T-cell (primary cell): ENCODE data around the gene ERMAP. TPM values are rescaled to one million over a fixed set of nuclear protein-coding genes. Genes with fewer than 3 reads are reported as not detected.

Source experiments
- ATAC-seq, 4 experiments: fragments of 200-7000 bp in 3 of 4; fragments of 150-1000 bp in 1 of 4; cut with Tn5 transposase; replicated peaks in 1 of 4; 1 replicate in 3 of 4; 2 replicates in 1 of 4; pipeline ENCODE4 v1.10.0; 2021; ENCODE audit warnings: moderate library complexity in 3 of 4, mild to moderate bottlenecking in 2 of 4, moderate number of reproducible peaks in 1 of 4
- CTCF ChIA-PET, 2 donors: fragments of 300-600 bp; sonication (Branson Sonifier 250); formaldehyde crosslinking; loops; one replicate each; lab custom pipeline; 2022; ENCODE audit warnings: antibody characterized with exemption in 2 of 2; lab: Charles Lee
- POLR2A ChIA-PET, 2 donors: fragments of 300-600 bp; sonication (Branson Sonifier 250); formaldehyde crosslinking; loops; one replicate each; lab custom pipeline; 2022; ENCODE audit warnings: antibody characterized with exemption in 2 of 2; lab: Charles Lee
- DNase-seq, 35 experiments: peaks; one replicate each; pipeline versions ENCODE4 v3.0.0 to v3.0.0-alpha.2; 2013 to 2023
- H3K27ac ChIP-seq: one replicate; pipeline ENCODE4 v1.5.1; 2013; ENCODE audit warnings: low read length
- H3K27me3 ChIP-seq, 2 experiments: replicated peaks in 1 of 2; 1 replicate in 1 of 2; 2 replicates in 1 of 2; pipeline versions ENCODE4 v1.6.1 to v1.7.0; 2013; ENCODE audit warnings: low read length in 1 of 2, mixed read lengths in 1 of 2; ENCODE audit not compliant: control insufficient read depth in 2 of 2, insufficient read depth in 2 of 2; ENCODE audit errors: extremely low read depth in 1 of 2
- H3K36me3 ChIP-seq, 2 donors: 1 replicate in 1 of 2; 2 replicates in 1 of 2; pipeline versions ENCODE4 v1.6.1 to v1.7.0; 2013; ENCODE audit warnings: low read length in 1 of 2; ENCODE audit not compliant: control insufficient read depth in 2 of 2, insufficient read depth in 1 of 2; ENCODE audit errors: extremely low read depth in 1 of 2
- H3K4me1 ChIP-seq, 2 experiments: 1 replicate in 1 of 2; 2 replicates in 1 of 2; pipeline versions ENCODE4 v1.6.1 to v1.7.0; 2013; ENCODE audit warnings: low read length in 2 of 2, mixed read lengths in 1 of 2; ENCODE audit not compliant: insufficient read depth in 2 of 2, control insufficient read depth in 1 of 2; ENCODE audit errors: extremely low read depth in 1 of 2
- H3K4me3 ChIP-seq, 2 donors: 1 replicate in 1 of 2; 2 replicates in 1 of 2; pipeline versions ENCODE4 v1.5.1 to v1.7.0; 2013; ENCODE audit warnings: mild to moderate bottlenecking in 2 of 2, low read length in 1 of 2, moderate library complexity in 1 of 2; ENCODE audit not compliant: control insufficient read depth in 1 of 2; ENCODE audit errors: extremely low read depth in 1 of 2
- H3K9me3 ChIP-seq: 2 replicates; pipeline ENCODE4 v1.7.0; 2013
- H3K27ac Mint-ChIP-seq, 2 donors: one replicate each; pipeline ENCODE4 v1.8.0; 2020 to 2021; ENCODE audit warnings: mild to moderate bottlenecking in 2 of 2, mixed read lengths in 2 of 2
- H3K27me3 Mint-ChIP-seq, 2 donors: one replicate each; pipeline ENCODE4 v1.8.0; 2021 to 2022; ENCODE audit warnings: mixed read lengths in 2 of 2
- H3K36me3 Mint-ChIP-seq: one replicate; pipeline ENCODE4 v1.8.0; 2021; ENCODE audit warnings: mixed read lengths
- H3K4me1 Mint-ChIP-seq, 3 donors: one replicate each; pipeline ENCODE4 v1.8.0; 2020 to 2022; ENCODE audit warnings: mixed read lengths in 3 of 3, mild to moderate bottlenecking in 1 of 3
- H3K4me3 Mint-ChIP-seq, 3 donors: one replicate each; pipeline ENCODE4 v1.8.0; 2020 to 2022; ENCODE audit warnings: mild to moderate bottlenecking in 3 of 3, mixed read lengths in 3 of 3, moderate library complexity in 3 of 3
- H3K9me3 Mint-ChIP-seq, 3 donors: one replicate each; pipeline ENCODE4 v1.8.0; 2020 to 2022; ENCODE audit warnings: mixed read lengths in 3 of 3
- WGBS: methylation state at CpG from one replicate; pipeline ENCODE4 v1.1.5; 2013; ENCODE audit warnings: missing lambda C conversion rate; ENCODE audit not compliant: insufficient coverage; 5-methylcytosine and 5-hydroxymethylcytosine counted together
- total RNA-seq, 35 experiments: library from RNA in 6 of 35; stranded (reverse) in 6 of 35; fragments of 120-200 nt in 1 of 35; gene quantifications; one replicate each; pipeline versions ENCODE4 v1.2.1 to v1.2.4 and lab custom pipeline; 2013 to 2026

ERMAP gene
- total RNA-seq, 5 donors from 2014 or later (not counting 1 experiment from before 2014, with no cell fraction given): 5.7 to 7.6 (median 6.7) TPM

- peaks cover 4 to 21% of the 10 kb centered on the region in 2 experiments for H3K4me1 ChIP-seq
- Mint-ChIP-seq H3K36me3 (peaks cover 11% of the 10 kb centered on the region), H3K4me1 (peaks cover 32 to 35% (median 33%) of the 10 kb centered on the region in 3 donors), H3K27ac (no peak overlapping the region), H3K27me3 (no peaks in the 10 kb centered on the region), H3K4me3 (no peak overlapping the region), H3K9me3 (peaks cover 0 to under 1% (median 0%) of the 10 kb centered on the region in 3 donors)
- peaks cover 0 to 10% of the 10 kb centered on the region in 2 donors for H3K36me3 ChIP-seq
- ATAC-seq: no peak
- no peak overlapping the region for H3K27ac ChIP-seq
- H3K4me3 ChIP-seq: no peak overlapping the region
- no peaks in the 10 kb centered on the region for H3K27me3 ChIP-seq
- ChIA-PET POLR2A (interaction anchor here in 1 of 2 donors (1.1 kb wide), 1 partner anchor 78 kb away, joined by 3 read pairs; the partner anchor contains the start of genes C1orf50 and P3H1), CTCF (no interaction called here)
- WGBS: 96% methylated on average over 2 of the region's 4 CpGs
- H3K9me3 ChIP-seq: no peaks in the 10 kb centered on the region
- DNase-seq: no peak
Observed at GRCh38 chr1:42844592-42845140, 27.7 kb downstream of the ERMAP start.

- H3K4me1 Mint-ChIP-seq: peaks cover 35 to 40% (median 36%) of the 10 kb centered on the region in 3 donors
- H3K4me1 ChIP-seq: peaks cover 4 to 21% of the 10 kb centered on the region in 2 experiments
- no peaks in the 10 kb centered on the region for H3K27me3 ChIP-seq
- H3K4me3 ChIP-seq: no peak overlapping the region
- peaks cover 0 to 4% (median 0%) of the 10 kb centered on the region in 3 donors for H3K9me3 Mint-ChIP-seq
- no peak for DNase-seq
- no peaks in the 10 kb centered on the region for H3K27me3 Mint-ChIP-seq
- CTCF ChIA-PET: no interaction called here
- peaks cover 15% of the 10 kb centered on the region for H3K36me3 Mint-ChIP-seq
- no peak overlapping the region for H3K27ac Mint-ChIP-seq
- ATAC-seq: no peak
- H3K36me3 ChIP-seq: peaks cover 0 to 12% of the 10 kb centered on the region in 2 donors
- WGBS: no CpG with 5 or more reads among the region's 1 CpG
- no peak overlapping the region for H3K27ac ChIP-seq
- H3K4me3 Mint-ChIP-seq: no peak overlapping the region
- POLR2A ChIA-PET: no interaction called here
- H3K9me3 ChIP-seq: no peaks in the 10 kb centered on the region
Observed at GRCh38 chr1:42845193-42845592, 28.3 kb downstream of the ERMAP start.

GRCh38 chr1:42845866-42846256 is 28.9 kb downstream of the ERMAP start:
- Histone ChIP-seq H3K27ac (no peak overlapping the region), H3K4me1 (peaks cover 4 to 21% of the 10 kb centered on the region in 2 experiments), H3K36me3 (peaks cover 0 to 16% of the 10 kb centered on the region in 2 donors), H3K27me3 (no peaks in the 10 kb centered on the region), H3K9me3 (no peaks in the 10 kb centered on the region), H3K4me3 (peak overlapping the region; percentile 72 to 90)
- Mint-ChIP-seq H3K36me3 (peaks cover 21% of the 10 kb centered on the region), H3K4me1 (peaks cover 35 to 40% (median 36%) of the 10 kb centered on the region in 3 donors), H3K9me3 (peaks cover 0 to 4% (median 3%) of the 10 kb centered on the region in 3 donors), H3K4me3 (peak overlapping the region; percentile 86 to 94 (median 89)), H3K27ac (peak overlapping the region; percentile 73 to 94), H3K27me3 (no peaks in the 10 kb centered on the region)
- DNase-seq (no peak), ATAC-seq (peak; percentile 4 to 9 (median 8))
- WGBS: no CpG with 5 or more reads among the region's 10 CpGs
- ChIA-PET POLR2A (interaction anchor here (0.6 to 1.4 kb wide), 6 partner anchors 28 to 114 kb away, joined by 3 to 9 read pairs (median 3); partner anchors contain the start of genes C1orf50 (in 2 of the 2), P3H1 (in 2 of the 2) and SVBP (in 1 of the 2)), CTCF (interaction anchor here (0.6 to 2.0 kb wide), 16 partner anchors 8 to 228 kb away, joined by 3 to 16 read pairs (median 4); partner anchors contain the start of genes C1orf50 (in 1 of the 2), ERMAP (in 1 of the 2), P3H1 (in 1 of the 2) and SVBP (in 1 of the 2))

- under 1% methylated on average over 36 of the region's 50 CpGs for WGBS
- peak within 1 kb of the TSS; percentile 73 to 94 for H3K27ac Mint-ChIP-seq
Observed at GRCh38 chr1:42846257-42847110, 29.6 kb downstream of the ERMAP start, which contains the start of gene ZNF691. ZNF691 (plus strand) TSS chr1:42846613; CDS start chr1:42849659, 3,046 bp downstream.

GRCh38 chr1:42847111-42847595 is 30.2 kb downstream of the ERMAP start:
- peaks cover 35 to 40% (median 36%) of the 10 kb centered on the region in 3 donors for H3K4me1 Mint-ChIP-seq
- H3K4me3 ChIP-seq: peak overlapping the region; percentile 72 to 90
- H3K27ac Mint-ChIP-seq: peak overlapping the region; percentile 59 to 94
- no peaks in the 10 kb centered on the region for H3K27me3 ChIP-seq
- WGBS: 7% methylated on average over 5 of the region's 6 CpGs
- POLR2A ChIA-PET: interaction anchor here (0.6 to 1.4 kb wide), 5 partner anchors 30 to 167 kb away, joined by 3 to 7 read pairs (median 4); partner anchors contain the start of genes C1orf50 (in 1 of the 2), ERMAP (in 1 of the 2), P3H1 (in 1 of the 2) and SVBP (in 1 of the 2)
- peak overlapping the region; percentile 86 to 94 (median 89) for H3K4me3 Mint-ChIP-seq
- H3K36me3 Mint-ChIP-seq: peaks cover 31% of the 10 kb centered on the region
- no peak for ATAC-seq
- no peaks in the 10 kb centered on the region for H3K27me3 Mint-ChIP-seq
- DNase-seq: peak in 2 of 35 experiments; percentile 2 to 8
- H3K9me3 Mint-ChIP-seq: peaks cover 0 to 4% (median 3%) of the 10 kb centered on the region in 3 donors
- CTCF ChIA-PET: interaction anchor here in 1 of 2 donors (0.6 to 2.0 kb wide), 7 partner anchors 30 to 227 kb away, joined by 3 to 16 read pairs (median 4); partner anchors contain the start of genes C1orf50, ERMAP, P3H1 and SVBP
- H3K4me1 ChIP-seq: peaks cover 4 to 21% of the 10 kb centered on the region in 2 experiments
- H3K9me3 ChIP-seq: no peaks in the 10 kb centered on the region
- peaks cover 7 to 25% of the 10 kb centered on the region in 2 donors for H3K36me3 ChIP-seq
- peak overlapping the region; percentile 32 for H3K27ac ChIP-seq

More at GRCh38 chr1:42846257-42847110, 29.6 kb downstream of the ERMAP start, which contains the start of gene ZNF691:
- ATAC-seq (peak; percentile 98 to 99 (median 98)), DNase-seq (peak; percentile 65 to 94 (median 84))
- peaks cover 0 to 4% (median 3%) of the 10 kb centered on the region in 3 donors for H3K9me3 Mint-ChIP-seq
- peak within 1 kb of the TSS; percentile 72 to 90 for H3K4me3 ChIP-seq
- peaks cover 4 to 21% of the 10 kb centered on the region in 2 experiments for H3K4me1 ChIP-seq
- peaks cover 28% of the 10 kb centered on the region for H3K36me3 Mint-ChIP-seq
- no peaks in the 10 kb centered on the region for H3K27me3 ChIP-seq
- H3K9me3 ChIP-seq: no peaks in the 10 kb centered on the region
- no peaks in the 10 kb centered on the region for H3K27me3 Mint-ChIP-seq
- ChIA-PET POLR2A (interaction anchor here (0.6 to 1.4 kb wide), 7 partner anchors 29 to 168 kb away, joined by 3 to 9 read pairs (median 3); partner anchors contain the start of genes C1orf50 (in 2 of the 2), P3H1 (in 2 of the 2), ERMAP (in 1 of the 2) and SVBP (in 1 of the 2)), CTCF (interaction anchor here in 1 of 2 donors (0.6 to 2.0 kb wide), 18 partner anchors 8 to 227 kb away, joined by 3 to 16 read pairs (median 4); partner anchors contain the start of genes C1orf50, ERMAP, P3H1 and SVBP)
- H3K27ac ChIP-seq: peak within 1 kb of the TSS; percentile 32
- peak within 1 kb of the TSS; percentile 86 to 94 (median 89) for H3K4me3 Mint-ChIP-seq
- H3K36me3 ChIP-seq: peaks cover 5 to 22% of the 10 kb centered on the region in 2 donors
- peaks cover 35 to 40% (median 36%) of the 10 kb centered on the region in 3 donors for H3K4me1 Mint-ChIP-seq
